Endodermal cell (in vitro differentiated cells): ENCODE data around the gene ZCWPW2. TPM values are rescaled to one million over a fixed set of nuclear protein-coding genes. Genes with fewer than 3 reads are reported as not detected.

Source experiments
- DNase-seq: peaks from one replicate; pipeline ENCODE4 v3.0.0-alpha.2; 2017
- H3K27ac ChIP-seq: 2 replicates; pipeline ENCODE4 v1.5.1; 2013; ENCODE audit warnings: mild to moderate bottlenecking, low read depth, low read length, moderate library complexity
- H3K27me3 ChIP-seq: 2 replicates; pipeline ENCODE4 v1.6.1; 2013; ENCODE audit warnings: mild to moderate bottlenecking, low read length, moderate library complexity; ENCODE audit not compliant: insufficient read depth, control insufficient read depth, poor library complexity, severe bottlenecking
- H3K36me3 ChIP-seq: 2 replicates; pipeline ENCODE4 v1.7.0; 2013; ENCODE audit warnings: mild to moderate bottlenecking, low read length, moderate library complexity; ENCODE audit not compliant: control insufficient read depth, insufficient read depth
- H3K4me1 ChIP-seq: one replicate; pipeline ENCODE4 v1.7.0; 2013; ENCODE audit warnings: low read length; ENCODE audit not compliant: control insufficient read depth, insufficient read depth
- H3K4me3 ChIP-seq: 2 replicates; pipeline ENCODE4 v1.5.1; 2013; ENCODE audit warnings: mild to moderate bottlenecking, low read length, moderate library complexity
- H3K9ac ChIP-seq: 2 replicates; pipeline ENCODE4 v1.6.1; 2013; ENCODE audit warnings: mild to moderate bottlenecking, low read length, moderate library complexity; ENCODE audit not compliant: poor library complexity, severe bottlenecking; ENCODE audit errors: extremely low read depth
- H3K9me3 ChIP-seq: 2 replicates; pipeline ENCODE4 v1.6.1; 2013; ENCODE audit warnings: mild to moderate bottlenecking, low read length, moderate library complexity; ENCODE audit not compliant: control insufficient read depth
- H3K27ac Mint-ChIP-seq: 2 replicates; pipeline ENCODE4 v1.8.0; 2020; ENCODE audit warnings: mixed read lengths
- H3K27me3 Mint-ChIP-seq: 2 replicates; pipeline ENCODE4 v1.8.0; 2021; ENCODE audit warnings: mild to moderate bottlenecking, mixed read lengths; ENCODE audit not compliant: insufficient read depth
- H3K36me3 Mint-ChIP-seq: 2 replicates; pipeline ENCODE4 v1.8.0; 2020; ENCODE audit warnings: low read depth, mixed read lengths
- H3K4me1 Mint-ChIP-seq: 2 replicates; pipeline ENCODE4 v1.8.0; 2020; ENCODE audit warnings: mixed read lengths
- H3K4me3 Mint-ChIP-seq: 2 replicates; pipeline ENCODE4 v1.8.0; 2020; ENCODE audit warnings: mild to moderate bottlenecking, moderate library complexity, mixed read lengths
- H3K9me3 Mint-ChIP-seq: 2 replicates; pipeline ENCODE4 v1.8.0; 2020; ENCODE audit warnings: mild to moderate bottlenecking, mixed read lengths
- WGBS, 2 experiments: methylation state at CpG; one replicate each; pipeline versions ENCODE4 v1.1.5 to v1.1.7; 2013; ENCODE audit warnings: missing lambda C conversion rate in 2 of 2, mixed read lengths in 1 of 2; ENCODE audit not compliant: insufficient coverage in 1 of 2, insufficient read length in 1 of 2; 5-methylcytosine and 5-hydroxymethylcytosine counted together
- total RNA-seq, 2 donors: library from RNA; stranded (reverse); fragmentation: NEBNext Ultra II Directional in 1 of 2; extraction: Animal tissue kit (Norgen Biotek cat#: 25700) in 1 of 2; gene quantifications; 2 replicates in 1 of 2; 3 replicates in 1 of 2; pipeline ENCODE4 v1.2.1, GENCODE V29; 2021
- TF ChIP-seq, protein P1 (sequence below): fragments of 200-600 bp; sonication (generic); conservative IDR thresholded peaks from 2 replicates; pipeline ENCODE4 v1.5.0; 2021; ENCODE audit warnings: antibody characterized with exemption, mild to moderate bottlenecking

Gene ZCWPW2
- total RNA-seq, 2 donors from 2014 or later, result 0.82 TPM; not detected in 1

DNA sequence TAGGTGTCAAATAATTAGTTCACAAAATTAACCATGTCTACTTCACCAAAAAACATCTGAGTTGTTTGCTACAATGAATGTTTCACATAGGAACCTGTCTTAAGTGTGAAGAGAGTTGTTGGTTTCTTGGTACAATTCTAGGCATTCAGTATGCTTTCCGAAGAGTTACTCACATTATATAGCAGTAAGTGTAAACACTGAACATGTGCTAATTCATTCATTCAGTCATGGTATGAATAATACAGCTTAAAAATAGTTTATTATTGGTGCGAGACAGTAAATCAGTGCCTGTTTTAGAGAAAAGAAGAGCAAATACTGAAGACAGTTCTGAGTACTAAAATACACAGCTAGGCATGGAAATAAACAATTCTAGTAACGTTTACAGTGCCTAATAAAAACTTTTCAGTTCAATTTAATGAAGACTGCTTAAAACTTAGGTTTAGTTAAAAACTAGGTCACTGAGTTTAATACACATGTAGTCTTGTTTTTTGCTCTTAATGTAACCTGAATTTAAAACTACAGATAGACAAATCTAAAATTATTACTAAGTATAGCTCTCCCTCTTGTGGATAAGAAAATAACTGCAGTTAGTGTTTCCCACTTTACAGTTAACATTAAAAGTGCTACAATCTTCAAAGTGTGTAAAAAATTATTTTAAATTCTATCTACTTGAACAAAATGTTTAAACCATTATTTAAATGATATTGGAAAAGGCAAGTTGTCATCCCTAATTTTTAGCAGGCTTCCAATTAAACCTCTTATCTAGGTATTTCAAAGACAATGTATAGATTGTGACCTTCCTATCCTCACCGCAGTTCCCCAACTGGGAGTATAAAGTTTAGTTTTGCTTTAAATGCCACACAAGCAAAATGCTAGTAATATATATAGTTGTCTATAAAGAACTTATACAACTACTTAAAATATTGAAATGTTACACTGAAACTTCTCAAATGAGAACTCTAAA is 20.1 kb upstream of the ZCWPW2 start:
- DNase-seq, result no peak
- TF ChIP-seq, protein P1, sequence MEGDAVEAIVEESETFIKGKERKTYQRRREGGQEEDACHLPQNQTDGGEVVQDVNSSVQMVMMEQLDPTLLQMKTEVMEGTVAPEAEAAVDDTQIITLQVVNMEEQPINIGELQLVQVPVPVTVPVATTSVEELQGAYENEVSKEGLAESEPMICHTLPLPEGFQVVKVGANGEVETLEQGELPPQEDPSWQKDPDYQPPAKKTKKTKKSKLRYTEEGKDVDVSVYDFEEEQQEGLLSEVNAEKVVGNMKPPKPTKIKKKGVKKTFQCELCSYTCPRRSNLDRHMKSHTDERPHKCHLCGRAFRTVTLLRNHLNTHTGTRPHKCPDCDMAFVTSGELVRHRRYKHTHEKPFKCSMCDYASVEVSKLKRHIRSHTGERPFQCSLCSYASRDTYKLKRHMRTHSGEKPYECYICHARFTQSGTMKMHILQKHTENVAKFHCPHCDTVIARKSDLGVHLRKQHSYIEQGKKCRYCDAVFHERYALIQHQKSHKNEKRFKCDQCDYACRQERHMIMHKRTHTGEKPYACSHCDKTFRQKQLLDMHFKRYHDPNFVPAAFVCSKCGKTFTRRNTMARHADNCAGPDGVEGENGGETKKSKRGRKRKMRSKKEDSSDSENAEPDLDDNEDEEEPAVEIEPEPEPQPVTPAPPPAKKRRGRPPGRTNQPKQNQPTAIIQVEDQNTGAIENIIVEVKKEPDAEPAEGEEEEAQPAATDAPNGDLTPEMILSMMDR, result peak; percentile 89
- Mint-ChIP-seq H3K27ac (no peak overlapping the region), H3K4me3 (no peak overlapping the region), H3K27me3 (no peaks in the 10 kb centered on the region), H3K4me1 (peaks cover 5% of the 10 kb centered on the region), H3K36me3 (peaks cover 11% of the 10 kb centered on the region), H3K9me3 (no peaks in the 10 kb centered on the region)
- Histone ChIP-seq H3K9me3 (no peaks in the 10 kb centered on the region), H3K36me3 (peaks cover 31% of the 10 kb centered on the region), H3K27me3 (no peaks in the 10 kb centered on the region), H3K9ac (no peak overlapping the region), H3K4me3 (no peak overlapping the region), H3K4me1 (no peaks in the 10 kb centered on the region), H3K27ac (no peak overlapping the region)
- WGBS, 2 experiments, result 89 to 100% methylated on average over 1 to 3 of the region's 4 CpGs

DNA sequence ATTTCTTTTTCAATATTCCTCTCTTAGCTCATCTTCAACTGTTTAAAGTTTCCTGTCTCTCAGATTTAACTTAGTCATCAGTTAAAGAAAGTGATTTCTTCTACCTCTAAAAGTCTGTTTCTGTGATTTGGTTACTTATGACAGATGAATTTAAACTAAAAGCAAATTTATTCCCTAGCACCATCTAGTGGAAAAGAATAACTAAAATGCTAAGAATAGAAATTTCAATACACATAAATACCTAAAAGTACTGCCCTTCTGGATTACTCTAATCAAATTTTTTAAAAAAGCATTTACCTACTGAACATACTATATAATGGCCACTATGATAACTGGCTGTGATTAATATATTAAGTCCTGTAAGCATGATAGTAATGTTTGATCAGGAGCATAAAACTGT is 14.0 kb upstream of the ZCWPW2 start:
- H3K9me3 Mint-ChIP-seq, result no peaks in the 10 kb centered on the region

DNA sequence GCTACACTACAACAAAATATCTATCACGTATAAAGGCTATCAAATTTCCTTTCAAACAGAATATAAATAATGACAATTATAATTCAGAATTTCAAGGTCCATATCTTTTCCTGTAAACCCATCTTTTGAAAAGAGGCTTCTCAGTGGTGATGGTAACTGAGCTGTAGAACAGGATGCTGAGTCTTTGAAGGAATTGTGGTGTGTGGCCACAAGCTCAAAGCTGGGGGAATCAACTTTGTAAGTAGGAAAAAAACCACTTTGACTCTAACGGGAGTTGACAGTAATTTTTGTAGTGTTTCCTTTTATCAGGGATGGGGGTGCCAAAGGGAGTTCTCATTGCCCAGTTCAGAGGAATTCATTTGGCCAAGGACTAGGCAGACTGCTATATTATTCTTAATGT is 13.3 kb upstream of the ZCWPW2 start:
- no peak overlapping the region for H3K4me3 Mint-ChIP-seq
- H3K27me3 Mint-ChIP-seq, result no peaks in the 10 kb centered on the region
- no peaks in the 10 kb centered on the region for H3K4me1 ChIP-seq
- DNase-seq, result no peak
- H3K9me3 ChIP-seq, result no peaks in the 10 kb centered on the region
- no peak overlapping the region for H3K9ac ChIP-seq
- no peak overlapping the region for H3K27ac Mint-ChIP-seq
- H3K9me3 Mint-ChIP-seq, result no peaks in the 10 kb centered on the region
- peaks cover 12% of the 10 kb centered on the region for H3K36me3 Mint-ChIP-seq
- WGBS, 2 experiments, result 40 to 97% methylated on average over 1 to 2 of the region's 2 CpGs
- H3K27ac ChIP-seq, result no peak overlapping the region
- H3K4me1 Mint-ChIP-seq, result no peaks in the 10 kb centered on the region
- H3K27me3 ChIP-seq, result no peaks in the 10 kb centered on the region
- H3K4me3 ChIP-seq, result no peak overlapping the region
- TF ChIP-seq, protein P1, result no peak
- peaks cover 65% of the 10 kb centered on the region for H3K36me3 ChIP-seq

More for the DNA sequence above, 14.0 kb upstream of the ZCWPW2 start:
- Mint-ChIP-seq H3K36me3 (peaks cover 8% of the 10 kb centered on the region), H3K27me3 (no peaks in the 10 kb centered on the region), H3K27ac (no peak overlapping the region), H3K4me3 (no peak overlapping the region), H3K4me1 (no peaks in the 10 kb centered on the region)
- TF ChIP-seq, protein P1, result peak; percentile 40
- no peak overlapping the region for H3K9ac ChIP-seq
- H3K36me3 ChIP-seq, result peaks cover 58% of the 10 kb centered on the region
- no peak overlapping the region for H3K27ac ChIP-seq
- H3K27me3 ChIP-seq, result no peaks in the 10 kb centered on the region
- H3K4me1 ChIP-seq, result no peaks in the 10 kb centered on the region
- H3K9me3 ChIP-seq, result no peaks in the 10 kb centered on the region
- H3K4me3 ChIP-seq, result no peak overlapping the region
- no peak for DNase-seq
